ENCODE measurements around the gene MDK.

DNA sequence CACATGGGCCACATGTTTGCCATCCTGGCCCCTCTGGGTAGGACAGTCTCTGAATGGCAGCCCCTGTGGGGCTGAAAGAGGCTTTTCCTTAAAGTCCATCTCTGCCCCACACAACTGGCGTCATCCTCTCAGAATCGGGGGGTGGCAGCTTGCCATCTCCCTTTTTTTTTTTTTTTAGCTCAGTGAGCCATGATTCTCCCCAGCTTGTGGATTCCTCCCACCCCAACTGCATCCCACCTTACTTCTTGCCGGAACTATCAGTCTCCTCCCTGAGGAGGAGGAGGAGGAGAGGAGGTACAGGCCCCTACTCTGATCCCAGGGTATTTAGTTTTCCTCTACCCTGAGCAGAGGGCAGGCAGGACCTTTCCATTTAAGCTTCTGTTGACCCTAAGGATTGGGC lies 30.8 kb upstream of the MDK start:
- no peak for TF ChIP-seq EZH2 (IDR thresholded peaks at IDR 0.05; ENCODE audit: borderline replicate concordance)
- TF ChIP-seq, protein P1, sequence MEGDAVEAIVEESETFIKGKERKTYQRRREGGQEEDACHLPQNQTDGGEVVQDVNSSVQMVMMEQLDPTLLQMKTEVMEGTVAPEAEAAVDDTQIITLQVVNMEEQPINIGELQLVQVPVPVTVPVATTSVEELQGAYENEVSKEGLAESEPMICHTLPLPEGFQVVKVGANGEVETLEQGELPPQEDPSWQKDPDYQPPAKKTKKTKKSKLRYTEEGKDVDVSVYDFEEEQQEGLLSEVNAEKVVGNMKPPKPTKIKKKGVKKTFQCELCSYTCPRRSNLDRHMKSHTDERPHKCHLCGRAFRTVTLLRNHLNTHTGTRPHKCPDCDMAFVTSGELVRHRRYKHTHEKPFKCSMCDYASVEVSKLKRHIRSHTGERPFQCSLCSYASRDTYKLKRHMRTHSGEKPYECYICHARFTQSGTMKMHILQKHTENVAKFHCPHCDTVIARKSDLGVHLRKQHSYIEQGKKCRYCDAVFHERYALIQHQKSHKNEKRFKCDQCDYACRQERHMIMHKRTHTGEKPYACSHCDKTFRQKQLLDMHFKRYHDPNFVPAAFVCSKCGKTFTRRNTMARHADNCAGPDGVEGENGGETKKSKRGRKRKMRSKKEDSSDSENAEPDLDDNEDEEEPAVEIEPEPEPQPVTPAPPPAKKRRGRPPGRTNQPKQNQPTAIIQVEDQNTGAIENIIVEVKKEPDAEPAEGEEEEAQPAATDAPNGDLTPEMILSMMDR (IDR thresholded peaks at IDR 0.05; ENCODE audit: poor library complexity): no peak
- TF ChIP-seq EZH2phosphoT487 (IDR thresholded peaks at IDR 0.05; ENCODE audit: low read depth, severe bottlenecking, unreplicated experiment): no peak
